ENCODE results near the gene NR4A2. TPM values are rescaled to one million over a fixed set of nuclear protein-coding genes. Genes with fewer than 3 reads are reported as not detected.

NR4A2 gene
- total RNA-seq, 1 experiment from 2014 or later: 2.6 TPM

DNA sequence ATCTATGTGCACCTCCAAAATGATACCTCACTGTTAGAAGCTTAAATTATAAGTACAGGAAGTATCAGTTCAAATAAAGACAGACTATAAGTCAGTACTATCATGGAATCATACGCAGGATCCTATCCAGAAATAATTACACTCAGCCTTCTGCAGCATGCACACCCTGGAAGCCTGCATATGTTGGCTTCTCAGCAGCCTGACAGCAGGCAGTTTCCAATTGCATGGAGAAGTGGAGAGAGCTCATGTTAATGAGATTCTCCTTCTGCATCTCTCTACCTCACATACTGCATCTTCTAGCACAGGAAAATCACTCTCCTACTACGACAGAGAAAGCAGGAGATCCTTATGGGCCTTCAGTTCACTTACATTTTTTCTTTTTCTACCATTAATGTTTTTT, 20.5 kb downstream of the NR4A2 start:
- BruUV-seq (replicated peaks): no TSS peak
- no peak for TF ChIP-seq CTCF (IDR thresholded peaks at IDR 0.05; ENCODE audit: unreplicated experiment)
- Mint-ChIP-seq H3K27me3 (ENCODE audit: insufficient read depth, unreplicated experiment) (no peaks in the 10 kb centered on the region), H3K27ac (ENCODE audit: low read depth, unreplicated experiment) (no peak overlapping the region), H3K4me1 (ENCODE audit: insufficient read depth, unreplicated experiment) (no peaks in the 10 kb centered on the region), H3K36me3 (ENCODE audit: insufficient read depth, unreplicated experiment) (no peaks in the 10 kb centered on the region), H3K4me3 (ENCODE audit: unreplicated experiment) (no peak overlapping the region), H3K9me3 (ENCODE audit: unreplicated experiment) (no peaks in the 10 kb centered on the region)
- intact Hi-C loops (cut with micrococcal nuclease): no loop called here
- DNase-seq (ENCODE audit: unreplicated experiment): no peak
- CTCF ChIA-PET: no interaction called here
- POLR2A ChIA-PET: no interaction called here

- intact Hi-C loops (cut with micrococcal nuclease): no loop called here
- Mint-ChIP-seq H3K27ac (ENCODE audit: low read depth, unreplicated experiment) (no peak overlapping the region), H3K4me1 (ENCODE audit: insufficient read depth, unreplicated experiment) (no peaks in the 10 kb centered on the region), H3K27me3 (ENCODE audit: insufficient read depth, unreplicated experiment) (no peaks in the 10 kb centered on the region), H3K9me3 (ENCODE audit: unreplicated experiment) (no peaks in the 10 kb centered on the region), H3K36me3 (ENCODE audit: insufficient read depth, unreplicated experiment) (no peaks in the 10 kb centered on the region), H3K4me3 (ENCODE audit: unreplicated experiment) (no peak overlapping the region)
- TF ChIP-seq CTCF (IDR thresholded peaks at IDR 0.05; ENCODE audit: unreplicated experiment): no peak
- CTCF ChIA-PET: no interaction called here
- POLR2A ChIA-PET: interaction anchor here (0.9 kb wide), 1 partner anchor 24 kb away, joined by 3 read pairs; no protein-coding TSS in a partner anchor
- no TSS peak for BruUV-seq (replicated peaks)
- no peak for DNase-seq (ENCODE audit: unreplicated experiment)
Observed at GRCh38 chr2:156310773-156311172, 21.7 kb downstream of the NR4A2 start.

DNA sequence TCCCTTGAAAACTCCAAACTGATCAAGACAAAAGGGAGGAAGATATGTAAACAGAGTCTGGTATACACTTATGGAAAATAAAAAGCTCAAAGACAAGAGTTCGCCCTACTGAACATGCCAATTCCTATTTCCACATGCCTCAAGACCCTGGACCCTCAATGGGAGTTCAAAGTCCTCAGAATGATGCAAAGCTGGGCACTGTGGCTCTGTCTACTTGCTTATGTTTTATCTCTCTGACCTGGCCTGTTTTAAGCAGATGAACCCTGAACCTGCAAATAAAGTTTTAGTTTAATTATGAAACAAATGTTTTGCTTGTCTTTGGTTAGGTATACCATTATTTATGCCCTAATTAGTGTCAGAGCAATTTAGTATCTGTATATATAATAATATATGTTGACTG, 22.6 kb downstream of the NR4A2 start:
- TF ChIP-seq CTCF (IDR thresholded peaks at IDR 0.05; ENCODE audit: unreplicated experiment): no peak
- Mint-ChIP-seq H3K9me3 (ENCODE audit: unreplicated experiment) (no peaks in the 10 kb centered on the region), H3K36me3 (ENCODE audit: insufficient read depth, unreplicated experiment) (no peaks in the 10 kb centered on the region), H3K27ac (ENCODE audit: low read depth, unreplicated experiment) (no peak overlapping the region), H3K27me3 (ENCODE audit: insufficient read depth, unreplicated experiment) (no peaks in the 10 kb centered on the region), H3K4me3 (ENCODE audit: unreplicated experiment) (no peak overlapping the region), H3K4me1 (ENCODE audit: insufficient read depth, unreplicated experiment) (no peaks in the 10 kb centered on the region)
- intact Hi-C loops (cut with micrococcal nuclease): no loop called here
- POLR2A ChIA-PET: interaction anchor here (0.9 kb wide), 1 partner anchor 24 kb away, joined by 3 read pairs; no protein-coding TSS in a partner anchor
- no peak for DNase-seq (ENCODE audit: unreplicated experiment)
- no TSS peak for BruUV-seq (replicated peaks)
- CTCF ChIA-PET: interaction anchor here (0.6 to 1.1 kb wide), 2 partner anchors 118 to 969 kb away, joined by 3 to 4 read pairs; no protein-coding TSS in a partner anchor

GRCh38 chr2:156309167-156309566, 23.4 kb downstream of the NR4A2 start:
- Mint-ChIP-seq H3K27ac (ENCODE audit: low read depth, unreplicated experiment) (no peak overlapping the region), H3K4me1 (ENCODE audit: insufficient read depth, unreplicated experiment) (no peaks in the 10 kb centered on the region), H3K27me3 (ENCODE audit: insufficient read depth, unreplicated experiment) (no peaks in the 10 kb centered on the region), H3K4me3 (ENCODE audit: unreplicated experiment) (no peak overlapping the region), H3K36me3 (ENCODE audit: insufficient read depth, unreplicated experiment) (no peaks in the 10 kb centered on the region), H3K9me3 (ENCODE audit: unreplicated experiment) (no peaks in the 10 kb centered on the region)
- ChIA-PET POLR2A (no interaction called here), CTCF (interaction anchor here (1.1 kb wide), 1 partner anchor 117 kb away, joined by 3 read pairs; no protein-coding TSS in a partner anchor)
- no TSS peak for BruUV-seq (replicated peaks)
- no peak for TF ChIP-seq CTCF (IDR thresholded peaks at IDR 0.05; ENCODE audit: unreplicated experiment)
- intact Hi-C loops (cut with micrococcal nuclease): no loop called here
- no peak for DNase-seq (ENCODE audit: unreplicated experiment)

Measured in MCF 10A (cell line).